Nephron (organoid): ENCODE results near the gene ALDH4A1.

Source experiments
- H3K27ac Mint-ChIP-seq, 3 experiments: 2 replicates each; pipeline ENCODE4 v1.8.0; 2020; ENCODE audit warnings: mixed read lengths in 3 of 3, mild to moderate bottlenecking in 2 of 3, moderate library complexity in 1 of 3
- H3K27me3 Mint-ChIP-seq: 2 replicates; pipeline ENCODE4 v1.8.0; 2021; ENCODE audit warnings: low read depth, mild to moderate bottlenecking, moderate library complexity, mixed read lengths
- H3K36me3 Mint-ChIP-seq: 2 replicates; pipeline ENCODE4 v1.8.0; 2020; ENCODE audit warnings: low read depth, mixed read lengths
- H3K4me1 Mint-ChIP-seq: 2 replicates; pipeline ENCODE4 v1.8.0; 2020; ENCODE audit warnings: mixed read lengths
- H3K4me3 Mint-ChIP-seq, 3 experiments: 2 replicates each; pipeline ENCODE4 v1.8.0; 2020; ENCODE audit warnings: mild to moderate bottlenecking in 3 of 3, mixed read lengths in 3 of 3, moderate library complexity in 2 of 3
- H3K9me3 Mint-ChIP-seq: 2 replicates; pipeline ENCODE4 v1.8.0; 2020; ENCODE audit warnings: mixed read lengths
- TF ChIP-seq, protein P1 (sequence below), 3 experiments: fragments of 200-600 bp; sonication (generic); IDR thresholded peaks; one replicate each; pipeline ENCODE4 v1.5.0; 2021; ENCODE audit warnings: antibody characterized with exemption in 3 of 3; ENCODE audit not compliant: unreplicated experiment in 3 of 3

The ALDH4A1 gene

DNA sequence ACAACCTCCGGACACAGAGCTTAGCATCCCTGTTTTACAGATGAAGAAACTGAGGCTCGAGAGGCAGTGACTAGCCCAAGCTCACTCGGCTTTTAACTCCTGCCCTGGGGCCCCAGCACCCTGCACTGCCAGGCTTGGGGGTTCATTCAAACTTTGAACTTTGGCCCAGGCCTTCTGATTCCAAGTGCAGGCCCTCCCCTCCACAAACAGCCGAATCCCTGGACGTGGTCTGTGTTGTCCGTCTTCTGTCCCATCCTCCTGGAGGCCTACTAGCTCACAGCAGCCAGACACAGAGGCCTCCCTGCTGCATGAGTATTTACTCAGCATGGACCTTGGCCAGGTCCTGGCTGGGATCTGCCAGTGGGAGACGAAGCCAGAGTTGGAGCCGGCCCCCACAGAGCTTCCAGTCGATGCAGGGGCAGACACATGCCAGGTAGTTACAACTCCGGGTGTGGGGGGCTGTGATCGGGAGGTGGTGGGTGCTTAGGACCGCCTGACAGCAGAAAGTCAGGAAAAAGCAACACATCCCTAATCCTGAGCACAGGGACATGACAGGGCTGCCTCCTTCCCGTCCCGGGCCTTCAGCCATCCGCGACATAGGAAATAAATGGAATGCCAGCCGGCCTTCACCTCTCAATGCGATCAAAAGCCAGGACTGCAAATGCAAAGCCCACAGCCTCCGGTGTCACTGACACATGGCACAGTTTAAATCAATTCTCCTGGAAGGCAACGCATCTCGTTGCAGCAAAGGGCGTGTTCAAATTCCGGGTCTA, 46.7 kb upstream of the ALDH4A1 start:
- Mint-ChIP-seq H3K4me1 (peaks cover 87% of the 10 kb centered on the region), H3K9me3 (no peaks in the 10 kb centered on the region), H3K36me3 (no peaks in the 10 kb centered on the region), H3K27me3 (peaks cover 23% of the 10 kb centered on the region), H3K4me3 (peak overlapping the region; percentile 61 to 73 (median 73)), H3K27ac (peak overlapping the region; percentile 98 to 99 (median 98))
- TF ChIP-seq, protein P1, sequence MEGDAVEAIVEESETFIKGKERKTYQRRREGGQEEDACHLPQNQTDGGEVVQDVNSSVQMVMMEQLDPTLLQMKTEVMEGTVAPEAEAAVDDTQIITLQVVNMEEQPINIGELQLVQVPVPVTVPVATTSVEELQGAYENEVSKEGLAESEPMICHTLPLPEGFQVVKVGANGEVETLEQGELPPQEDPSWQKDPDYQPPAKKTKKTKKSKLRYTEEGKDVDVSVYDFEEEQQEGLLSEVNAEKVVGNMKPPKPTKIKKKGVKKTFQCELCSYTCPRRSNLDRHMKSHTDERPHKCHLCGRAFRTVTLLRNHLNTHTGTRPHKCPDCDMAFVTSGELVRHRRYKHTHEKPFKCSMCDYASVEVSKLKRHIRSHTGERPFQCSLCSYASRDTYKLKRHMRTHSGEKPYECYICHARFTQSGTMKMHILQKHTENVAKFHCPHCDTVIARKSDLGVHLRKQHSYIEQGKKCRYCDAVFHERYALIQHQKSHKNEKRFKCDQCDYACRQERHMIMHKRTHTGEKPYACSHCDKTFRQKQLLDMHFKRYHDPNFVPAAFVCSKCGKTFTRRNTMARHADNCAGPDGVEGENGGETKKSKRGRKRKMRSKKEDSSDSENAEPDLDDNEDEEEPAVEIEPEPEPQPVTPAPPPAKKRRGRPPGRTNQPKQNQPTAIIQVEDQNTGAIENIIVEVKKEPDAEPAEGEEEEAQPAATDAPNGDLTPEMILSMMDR (IDR thresholded peaks at IDR 0.05; ENCODE audit: unreplicated experiment in 3 of 3): no peak

DNA sequence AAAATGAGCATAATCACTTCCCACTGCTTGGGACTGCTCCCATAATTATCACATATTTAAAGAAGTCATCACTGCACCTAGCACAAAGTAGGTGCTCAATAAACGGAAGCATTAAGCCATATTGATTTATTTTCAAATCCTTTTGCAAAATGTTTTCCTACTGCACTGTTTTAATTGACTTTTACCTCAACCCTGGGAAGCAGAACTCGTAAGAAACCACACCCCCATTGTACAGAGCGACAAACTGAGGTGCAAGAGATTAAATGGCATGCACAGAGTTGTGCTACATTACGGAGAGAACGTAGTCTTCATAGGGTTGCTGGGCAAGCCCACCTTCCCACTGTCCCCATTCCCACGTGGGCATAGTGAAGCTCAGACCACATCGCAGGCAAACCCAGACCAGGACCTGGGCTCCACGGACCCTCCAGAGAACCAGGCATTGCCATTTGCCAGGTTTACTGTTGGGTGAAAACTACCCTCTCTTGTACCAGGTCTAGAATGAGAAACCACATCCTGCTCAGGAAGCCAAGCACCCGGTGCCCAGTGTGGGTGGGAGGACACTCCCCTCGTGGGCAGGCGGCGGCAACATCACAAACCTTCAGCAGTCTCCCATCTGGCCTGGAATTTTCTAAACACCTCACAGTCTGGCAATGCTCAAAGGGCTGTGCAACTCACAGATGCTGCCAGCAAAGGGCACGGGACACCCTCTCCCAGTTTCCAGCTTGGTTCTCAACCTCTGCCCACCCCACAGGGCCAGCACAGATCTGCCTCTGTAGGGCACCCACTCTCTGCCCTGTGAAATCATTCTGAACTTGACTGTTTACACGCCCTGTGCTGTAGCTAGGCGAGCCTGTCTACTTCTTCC, 45.9 kb upstream of the ALDH4A1 start:
- Mint-ChIP-seq H3K9me3 (no peaks in the 10 kb centered on the region), H3K36me3 (no peaks in the 10 kb centered on the region), H3K4me1 (peaks cover 87% of the 10 kb centered on the region), H3K27ac (peak overlapping the region; percentile 98 to 99 (median 98)), H3K27me3 (peaks cover 15% of the 10 kb centered on the region), H3K4me3 (peak overlapping the region in 2 of 3 experiments; percentile 73)
- TF ChIP-seq, protein P1 (IDR thresholded peaks at IDR 0.05; ENCODE audit: unreplicated experiment in 3 of 3): no peak

DNA sequence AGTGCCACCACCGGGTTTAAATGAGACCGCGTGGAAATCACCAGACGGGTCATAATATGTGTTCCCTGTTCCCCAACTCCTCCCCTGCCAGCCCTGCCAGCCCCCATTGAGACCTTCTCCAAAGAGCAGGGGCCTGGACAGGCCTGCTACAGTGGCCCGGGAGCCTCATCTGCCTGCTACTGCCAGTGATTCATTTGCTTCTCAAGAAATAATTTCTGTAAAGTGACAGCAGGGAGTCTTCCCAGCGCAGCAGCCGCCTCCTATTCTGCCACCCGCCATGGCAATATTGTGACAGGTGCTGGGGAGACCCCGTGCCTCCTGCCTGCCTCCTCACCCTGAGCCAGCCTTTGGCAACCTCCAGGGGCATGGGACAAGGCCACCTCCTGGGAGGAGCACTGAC, 45.2 kb upstream of the ALDH4A1 start:
- Mint-ChIP-seq H3K27ac (peak overlapping the region; percentile 91 to 99 (median 98)), H3K4me3 (peak overlapping the region in 2 of 3 experiments; percentile 32 to 39), H3K4me1 (peaks cover 81% of the 10 kb centered on the region), H3K27me3 (peaks cover 9% of the 10 kb centered on the region), H3K36me3 (no peaks in the 10 kb centered on the region), H3K9me3 (no peaks in the 10 kb centered on the region)
- TF ChIP-seq, protein P1 (IDR thresholded peaks at IDR 0.05; ENCODE audit: unreplicated experiment in 3 of 3): no peak

DNA sequence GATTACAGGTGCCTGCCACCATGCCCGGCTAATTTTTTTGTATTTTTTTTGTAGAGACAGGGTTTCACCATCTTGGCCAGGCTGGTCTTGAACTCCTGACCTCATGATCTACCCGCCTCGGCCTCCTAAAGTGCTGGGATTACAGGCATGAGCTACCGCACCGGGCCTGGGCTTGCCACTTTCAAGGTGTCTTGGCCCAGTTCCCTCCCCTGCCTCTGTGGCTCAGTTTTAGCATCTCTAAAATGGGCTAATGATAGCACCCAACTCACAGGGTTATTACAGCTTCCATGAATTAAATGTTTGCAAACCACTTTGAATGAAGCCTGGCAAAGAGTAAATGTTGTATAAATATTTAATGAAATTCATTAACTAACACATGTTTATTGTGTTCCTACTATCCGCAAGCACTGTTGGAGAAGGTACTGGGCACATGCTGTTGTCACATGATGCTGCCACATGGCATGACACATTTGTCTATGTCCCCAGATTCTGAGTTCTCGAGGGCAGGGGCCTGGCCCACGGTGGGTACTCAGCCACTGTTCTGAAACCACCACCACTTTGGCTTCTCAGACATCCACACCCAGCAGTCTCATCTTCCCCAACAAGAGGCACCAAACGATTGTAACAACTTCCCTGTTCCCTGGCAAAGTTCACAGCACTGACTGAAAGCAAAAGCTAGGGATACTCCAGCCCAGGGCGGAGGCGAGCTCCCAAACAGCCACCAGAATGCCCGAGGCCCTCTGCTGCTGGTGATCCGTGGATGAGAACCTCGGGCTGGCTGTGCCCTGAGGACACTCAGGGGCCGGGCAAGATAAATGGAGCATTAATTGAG, 44.4 kb upstream of the ALDH4A1 start:
- Mint-ChIP-seq H3K27ac (peak overlapping the region; percentile 91 to 99 (median 98)), H3K27me3 (peaks cover 8% of the 10 kb centered on the region), H3K9me3 (no peaks in the 10 kb centered on the region), H3K4me1 (peaks cover 84% of the 10 kb centered on the region), H3K4me3 (no peak overlapping the region), H3K36me3 (no peaks in the 10 kb centered on the region)
- TF ChIP-seq, protein P1 (IDR thresholded peaks at IDR 0.05; ENCODE audit: unreplicated experiment in 3 of 3): no peak

DNA sequence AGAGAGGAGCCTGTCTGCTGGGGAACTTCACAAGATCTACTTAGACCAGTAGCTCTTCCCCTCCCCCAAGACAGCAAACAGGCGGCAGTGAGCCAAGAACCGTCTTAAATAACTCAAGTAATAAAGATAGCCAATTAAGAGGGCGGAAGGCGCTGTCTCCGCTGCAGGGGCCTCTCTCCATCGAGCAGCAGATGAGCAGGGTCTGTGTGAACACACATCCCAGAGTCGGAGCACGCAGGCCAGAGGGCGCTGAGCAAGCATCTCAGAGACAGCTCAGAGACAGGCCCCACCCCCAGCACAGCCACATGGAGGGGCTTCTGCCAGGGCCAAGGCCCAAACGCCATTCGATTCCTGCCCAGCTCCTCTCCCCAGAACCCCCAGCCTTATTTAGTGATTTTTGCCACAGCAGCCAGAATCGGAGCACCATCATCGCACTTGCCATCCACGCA, 43.1 kb upstream of the ALDH4A1 start:
- TF ChIP-seq, protein P1 (IDR thresholded peaks at IDR 0.05; ENCODE audit: unreplicated experiment in 3 of 3): no peak
- Mint-ChIP-seq H3K36me3 (no peaks in the 10 kb centered on the region), H3K27ac (peak overlapping the region; percentile 94 to 98 (median 94))

More for the DNA sequence above, 43.1 kb upstream of the ALDH4A1 start:
- Mint-ChIP-seq H3K4me1 (peaks cover 89% of the 10 kb centered on the region), H3K4me3 (peak overlapping the region; percentile 40 to 69 (median 64)), H3K9me3 (no peaks in the 10 kb centered on the region), H3K27me3 (peaks cover 10% of the 10 kb centered on the region)
